Nephron progenitor cell (in vitro differentiated cells): ENCODE data around the gene NUMB.

Experiments used
- DNase-seq: peaks from one replicate; pipeline ENCODE4 v3.0.0; 2021
- H3K27ac Mint-ChIP-seq: 2 replicates; pipeline ENCODE4 v1.8.0; 2021; ENCODE audit warnings: mild to moderate bottlenecking, moderate library complexity, mixed read lengths
- H3K27me3 Mint-ChIP-seq: 2 replicates; pipeline ENCODE4 v1.8.0; 2021; ENCODE audit warnings: mild to moderate bottlenecking, low read depth, mixed read lengths; ENCODE audit not compliant: poor library complexity
- H3K36me3 Mint-ChIP-seq: 2 replicates; pipeline ENCODE4 v1.8.0; 2021; ENCODE audit warnings: low read depth, mixed read lengths
- H3K4me1 Mint-ChIP-seq: 2 replicates; pipeline ENCODE4 v1.8.0; 2021; ENCODE audit warnings: mixed read lengths
- H3K4me3 Mint-ChIP-seq: 2 replicates; pipeline ENCODE4 v1.8.0; 2021; ENCODE audit warnings: mild to moderate bottlenecking, moderate library complexity, mixed read lengths
- H3K9me3 Mint-ChIP-seq: 2 replicates; pipeline ENCODE4 v1.8.0; 2021; ENCODE audit warnings: mild to moderate bottlenecking, moderate library complexity, mixed read lengths
- TF ChIP-seq, protein P1 (sequence below): fragments of 200-600 bp; sonication (generic); IDR thresholded peaks from 2 replicates; pipeline ENCODE4 v1.5.0; 2021; ENCODE audit warnings: antibody characterized with exemption

The NUMB gene

DNA sequence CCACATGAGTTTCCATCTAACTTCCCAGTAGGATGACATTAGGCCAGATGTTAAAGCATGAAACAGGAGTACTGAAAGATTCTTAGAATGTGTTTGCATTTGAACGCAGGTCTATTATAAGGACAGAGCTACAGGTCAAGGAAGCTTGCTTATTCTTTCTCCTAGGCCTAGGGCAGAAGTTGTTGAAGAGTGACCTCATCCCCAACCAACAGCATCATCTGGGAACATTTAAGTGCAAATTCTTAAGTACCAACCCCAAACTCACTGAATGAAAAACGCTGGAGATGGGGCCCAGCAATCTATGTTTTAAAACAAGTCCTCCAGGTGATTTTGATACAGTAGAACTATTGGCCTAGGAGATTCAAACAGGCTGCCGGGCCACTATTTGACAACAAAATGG is 168.6 kb downstream of the NUMB start:
- H3K9me3 Mint-ChIP-seq, result no peaks in the 10 kb centered on the region
- DNase-seq, result no peak
- no peak overlapping the region for H3K27ac Mint-ChIP-seq
- H3K4me3 Mint-ChIP-seq, result no peak overlapping the region
- no peaks in the 10 kb centered on the region for H3K4me1 Mint-ChIP-seq
- no peaks in the 10 kb centered on the region for H3K27me3 Mint-ChIP-seq
- TF ChIP-seq, protein P1, sequence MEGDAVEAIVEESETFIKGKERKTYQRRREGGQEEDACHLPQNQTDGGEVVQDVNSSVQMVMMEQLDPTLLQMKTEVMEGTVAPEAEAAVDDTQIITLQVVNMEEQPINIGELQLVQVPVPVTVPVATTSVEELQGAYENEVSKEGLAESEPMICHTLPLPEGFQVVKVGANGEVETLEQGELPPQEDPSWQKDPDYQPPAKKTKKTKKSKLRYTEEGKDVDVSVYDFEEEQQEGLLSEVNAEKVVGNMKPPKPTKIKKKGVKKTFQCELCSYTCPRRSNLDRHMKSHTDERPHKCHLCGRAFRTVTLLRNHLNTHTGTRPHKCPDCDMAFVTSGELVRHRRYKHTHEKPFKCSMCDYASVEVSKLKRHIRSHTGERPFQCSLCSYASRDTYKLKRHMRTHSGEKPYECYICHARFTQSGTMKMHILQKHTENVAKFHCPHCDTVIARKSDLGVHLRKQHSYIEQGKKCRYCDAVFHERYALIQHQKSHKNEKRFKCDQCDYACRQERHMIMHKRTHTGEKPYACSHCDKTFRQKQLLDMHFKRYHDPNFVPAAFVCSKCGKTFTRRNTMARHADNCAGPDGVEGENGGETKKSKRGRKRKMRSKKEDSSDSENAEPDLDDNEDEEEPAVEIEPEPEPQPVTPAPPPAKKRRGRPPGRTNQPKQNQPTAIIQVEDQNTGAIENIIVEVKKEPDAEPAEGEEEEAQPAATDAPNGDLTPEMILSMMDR, result no peak
- H3K36me3 Mint-ChIP-seq, result peaks cover 40% of the 10 kb centered on the region

DNA sequence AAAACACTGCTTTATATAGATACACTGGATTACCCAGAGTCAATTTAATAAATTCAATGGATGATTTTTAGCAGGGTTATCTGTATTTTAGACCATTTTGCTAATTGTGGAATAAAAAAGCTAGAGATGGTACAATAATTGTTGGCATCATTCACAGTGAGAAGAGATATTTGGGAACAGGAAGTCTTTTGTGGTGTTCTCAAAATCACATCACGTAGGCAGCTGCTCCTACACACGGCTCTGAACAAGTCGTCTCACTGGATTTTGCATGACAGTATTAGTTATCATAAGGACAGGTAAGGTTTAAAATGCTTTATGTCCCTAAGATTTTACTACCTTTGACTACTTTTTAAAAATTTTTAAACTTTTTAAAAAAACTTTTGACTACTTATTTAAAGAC is 169.0 kb downstream of the NUMB start:
- no peak overlapping the region for H3K27ac Mint-ChIP-seq
- TF ChIP-seq, protein P1, result no peak
- peaks cover 43% of the 10 kb centered on the region for H3K36me3 Mint-ChIP-seq
- H3K9me3 Mint-ChIP-seq, result no peaks in the 10 kb centered on the region
- no peaks in the 10 kb centered on the region for H3K27me3 Mint-ChIP-seq
- H3K4me1 Mint-ChIP-seq, result no peaks in the 10 kb centered on the region
- no peak overlapping the region for H3K4me3 Mint-ChIP-seq
- no peak for DNase-seq

DNA sequence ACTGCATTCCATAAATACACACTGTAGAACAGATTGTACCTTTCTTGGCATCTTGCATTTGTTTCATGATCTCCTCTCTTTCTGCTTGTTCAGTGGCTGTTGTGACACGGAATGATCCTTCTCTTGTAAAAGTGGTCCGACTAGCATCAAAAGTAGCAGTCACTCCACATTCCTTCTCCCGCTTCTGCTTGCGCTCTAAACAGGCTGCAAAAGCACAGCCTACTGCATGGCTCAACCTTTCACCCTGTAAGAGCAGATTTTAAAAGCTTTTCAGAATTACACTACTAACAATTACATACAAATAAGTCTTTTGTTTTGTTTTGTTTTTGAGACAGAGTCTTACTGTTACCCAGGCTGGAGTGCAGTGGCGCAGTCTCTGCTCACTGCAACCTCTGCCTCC is 171.3 kb downstream of the NUMB start:
- Mint-ChIP-seq H3K36me3 (peaks cover 36% of the 10 kb centered on the region), H3K4me3 (no peak overlapping the region), H3K27ac (peak overlapping the region; percentile 5), H3K27me3 (no peaks in the 10 kb centered on the region), H3K4me1 (no peaks in the 10 kb centered on the region), H3K9me3 (no peaks in the 10 kb centered on the region)
- DNase-seq, result no peak
- TF ChIP-seq, protein P1, result no peak

DNA sequence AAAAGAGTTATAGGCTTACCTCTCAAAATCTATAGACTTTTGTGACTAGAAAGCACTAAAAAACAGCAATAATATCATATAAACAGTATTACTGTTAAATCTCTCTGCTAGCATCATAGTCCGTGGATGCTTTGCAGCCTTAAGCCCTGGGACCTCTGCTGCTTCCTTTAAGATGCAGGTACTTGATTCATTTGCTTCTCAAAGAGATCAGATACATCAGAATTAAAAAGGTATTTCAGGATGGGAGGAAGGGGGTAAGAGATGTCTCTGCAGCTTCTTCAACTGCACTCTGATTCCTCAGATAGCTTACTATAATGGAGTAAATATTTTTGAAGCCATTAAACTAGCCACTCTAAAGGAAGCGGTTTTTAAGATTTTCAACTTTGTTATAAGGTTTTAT is 171.7 kb downstream of the NUMB start:
- no peak for DNase-seq
- Mint-ChIP-seq H3K27me3 (no peaks in the 10 kb centered on the region), H3K4me1 (no peaks in the 10 kb centered on the region), H3K36me3 (peaks cover 38% of the 10 kb centered on the region), H3K27ac (no peak overlapping the region), H3K4me3 (no peak overlapping the region), H3K9me3 (no peaks in the 10 kb centered on the region)
- TF ChIP-seq, protein P1, result no peak

DNA sequence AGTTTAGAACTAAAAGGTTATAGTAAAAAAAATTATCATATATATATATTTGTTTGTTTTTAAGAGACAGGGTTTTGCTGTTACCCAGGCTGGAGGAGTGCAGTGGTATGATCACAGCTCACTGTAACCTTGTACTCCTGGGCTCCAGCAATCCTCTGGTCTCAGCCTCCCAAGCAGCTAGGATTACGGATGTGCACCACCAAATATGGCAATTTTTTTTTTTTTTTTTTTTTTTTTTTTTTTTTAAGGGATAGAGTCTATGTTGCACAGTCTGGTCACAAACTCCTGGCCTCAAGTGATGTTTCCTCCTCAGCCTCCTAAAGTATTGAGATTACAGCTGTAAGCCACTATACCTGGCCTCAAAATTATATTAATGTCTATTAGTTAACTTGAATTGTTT is 172.4 kb downstream of the NUMB start:
- no peak for DNase-seq
- TF ChIP-seq, protein P1, result no peak
- Mint-ChIP-seq H3K4me1 (no peaks in the 10 kb centered on the region), H3K27ac (no peak overlapping the region), H3K4me3 (no peak overlapping the region), H3K36me3 (peaks cover 43% of the 10 kb centered on the region), H3K9me3 (no peaks in the 10 kb centered on the region), H3K27me3 (no peaks in the 10 kb centered on the region)

DNA sequence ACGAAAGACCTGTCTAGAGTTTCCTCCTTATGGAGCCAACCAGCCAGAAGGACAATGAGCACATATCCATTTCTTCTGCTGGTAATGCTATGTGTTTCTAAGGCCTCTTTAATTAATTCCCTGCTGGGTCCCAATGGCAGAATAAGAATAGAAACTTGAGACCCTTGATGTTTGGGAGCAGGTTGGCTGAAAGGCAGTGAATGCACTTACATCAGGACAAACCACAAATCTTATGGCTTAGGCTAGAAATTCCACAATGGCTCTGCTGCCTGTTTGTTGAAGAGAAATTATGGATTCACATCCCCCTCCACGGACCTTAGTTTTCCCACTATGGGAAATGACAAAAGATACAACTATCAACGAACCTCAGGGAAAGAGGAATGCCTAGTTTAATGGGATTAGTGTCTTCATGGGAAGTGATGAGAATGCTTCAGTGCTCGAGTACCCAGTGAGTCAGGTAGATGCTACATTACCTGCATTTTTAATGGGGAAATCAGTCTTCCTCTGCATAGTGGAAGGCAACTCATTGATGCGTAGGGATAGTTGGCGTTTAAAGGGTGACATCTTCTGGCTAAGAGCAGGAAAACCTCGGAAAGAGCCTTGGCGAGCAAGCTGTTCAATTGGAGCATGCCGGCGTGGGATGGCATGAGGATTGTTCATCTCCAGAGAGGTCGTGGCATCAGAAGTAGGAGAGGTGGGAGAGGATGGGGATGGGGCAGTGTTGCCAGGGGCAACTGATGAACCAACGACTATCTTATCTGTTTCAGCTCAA is 174.6 kb downstream of the NUMB start:
- Mint-ChIP-seq H3K27me3 (no peaks in the 10 kb centered on the region), H3K9me3 (no peaks in the 10 kb centered on the region), H3K36me3 (peaks cover 53% of the 10 kb centered on the region), H3K4me1 (no peaks in the 10 kb centered on the region), H3K27ac (peak overlapping the region; percentile 58), H3K4me3 (no peak overlapping the region)
- DNase-seq, result peak; percentile 25
- TF ChIP-seq, protein P1, result peak; percentile 20
